ENCODE data around the gene PIGR. TPM values are rescaled to one million over a fixed set of nuclear protein-coding genes. Genes with fewer than 3 reads are reported as not detected.

PIGR gene
- total and polyA plus RNA-seq, 2 of the 4 experiments (the other 2 are of a cell fraction) = not detected

DNA sequence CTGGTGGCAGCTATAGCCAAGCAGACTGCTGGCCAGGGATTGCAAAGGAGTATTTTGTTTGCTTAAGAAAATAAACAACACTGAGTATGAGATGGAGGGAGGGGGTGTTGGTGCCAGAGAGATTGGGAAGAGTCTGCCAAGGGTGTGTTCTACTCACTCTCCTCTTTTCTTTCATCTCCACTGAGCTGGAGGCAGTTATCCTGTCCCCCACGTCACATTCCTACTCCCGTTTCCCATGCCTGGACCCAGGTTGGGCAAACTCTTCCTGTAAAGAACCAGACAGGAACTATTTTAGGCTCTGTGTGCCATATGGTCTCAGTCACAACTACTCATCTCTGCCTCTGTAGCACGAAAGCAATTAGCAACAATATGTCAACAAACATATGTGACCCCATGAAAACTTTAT lies 50.4 kb downstream of the PIGR start:
- intact Hi-C loops (cut with micrococcal nuclease) (no loop called here), dilution Hi-C loops (cut with HindIII; ENCODE audit: low sequenced_read_pairs, unreplicated experiment) (no loop called here), in situ Hi-C loops (cut with MboI; ENCODE audit: low sequenced_read_pairs) (no loop called here)
- Histone ChIP-seq H2AK9ac (replicated peaks; ENCODE audit: low read depth, low read length, poor library complexity) (peak overlapping the region; percentile 65), H4K20me1 (ENCODE audit: insufficient read depth, low read length) (no peaks in the 10 kb centered on the region), H2AK5ac (ENCODE audit: low read depth, low read length) (peak overlapping the region; percentile 97), H4K91ac (ENCODE audit: insufficient read depth, low read depth, low read length) (peak overlapping the region; percentile 82), H3K9me3 (ENCODE audit: control insufficient read depth, insufficient read depth, low read length) (no peaks in the 10 kb centered on the region), H3K9ac (ENCODE audit: low read depth, low read length) (no peak overlapping the region), H2BK15ac (ENCODE audit: low read depth, low read length) (peak overlapping the region; percentile 95; the same call in 2 of the 3 replicates), H2BK120ac (ENCODE audit: low read depth, low read length) (peak overlapping the region; percentile 88), H3K23ac (ENCODE audit: low read depth, low read length) (peak overlapping the region; percentile 21; the same call in 1 of the 2 replicates), H3K4me3 (ENCODE audit: insufficient read depth, low read depth, low read length) (no peak overlapping the region), H2BK5ac (ENCODE audit: low read depth, low read length, poor library complexity, severe bottlenecking) (peak overlapping the region; percentile 75), H3K56ac (ENCODE audit: extremely low read depth, insufficient read depth, low read length) (no peak overlapping the region), H2AFZ (replicated peaks; ENCODE audit: low read length, poor library complexity) (peak overlapping the region; percentile 36), H3K27me3 (ENCODE audit: control insufficient read depth, insufficient read depth, low read length) (no peaks in the 10 kb centered on the region), H3K36me3 (ENCODE audit: control insufficient read depth, insufficient read depth, low read length) (no peaks in the 10 kb centered on the region), H3K4me2 (ENCODE audit: low read depth, low read length) (peak overlapping the region; percentile 24), H4K8ac (ENCODE audit: low read depth in 2 of 2, low read length in 2 of 2) (peak overlapping the region; percentile 20 to 88; a peak in 3 of 4 replicates), H3K27ac (ENCODE audit: insufficient read depth, low read length) (peak overlapping the region; percentile 20; the same call in 1 of the 2 replicates), H2BK20ac (ENCODE audit: low read depth, low read length) (peak overlapping the region; percentile 40), H3K4me1 (ENCODE audit: control insufficient read depth, insufficient read depth, low read length) (peaks cover 38% of the 10 kb centered on the region), H3K4ac (ENCODE audit: low read depth, low read length) (peak overlapping the region; percentile 89), H4K5ac (ENCODE audit: low read depth, low read length) (peak overlapping the region; percentile 41), H3K9me1 (ENCODE audit: insufficient read depth, low read length) (peaks cover 39% of the 10 kb centered on the region), H3K79me1 (ENCODE audit: low read depth in 1 of 2, low read length in 2 of 2) (peaks cover 0 to 23% of the 10 kb centered on the region in 2 experiments; a peak in 1 of 4 replicates), H3K14ac (replicated peaks; ENCODE audit: low read depth, low read length) (peak overlapping the region; percentile 81; the same call in 1 of the 2 replicates), H3K18ac (ENCODE audit: low read depth, low read length) (peak overlapping the region; percentile 22)
- 20% methylated on average over 1 of the region's 3 CpGs; no CpG with 5 or more reads in 1 of the 2 experiments for WGBS, 2 experiments (ENCODE audit: extremely low coverage in 2 of 2, insufficient read length in 1 of 2)
- DNase-seq (peak; percentile 68), ATAC-seq (ENCODE audit: low read depth) (peak; percentile 40)
- TF ChIP-seq MAZ (IDR thresholded peaks at IDR 0.05; ENCODE audit: borderline replicate concordance, low read depth, low read length) (0 out of 2 replicates have a peak, but pooled peaks have one; percentile 44), BHLHE40 (IDR thresholded peaks at IDR 0.05; ENCODE audit: low read depth, low read length) (peak; percentile 3; the same call in 1 of the 2 replicates), FOS (IDR thresholded peaks at IDR 0.05; ENCODE audit: low read depth, low read length) (0 out of 2 replicates have a peak, but pooled peaks have one; percentile 14), NFE2L2 (IDR thresholded peaks at IDR 0.05; ENCODE audit: low read depth, low read length) (no peak), CEBPB (IDR thresholded peaks at IDR 0.05; ENCODE audit: low read depth, low read length) (peak; percentile 59)
- ChIA-PET CTCF (interaction anchor here (0.6 to 1.5 kb wide), 3 partner anchors 16 to 86 kb away, joined by 3 to 4 read pairs (median 4); no protein-coding TSS in a partner anchor), POLR2A (ENCODE audit: unreplicated experiment) (interaction anchor here (0.8 kb wide), 1 partner anchor 13 kb away, joined by 3 read pairs; no protein-coding TSS in a partner anchor)
- BruUV-seq (replicated peaks) = no TSS peak

Measured in IMR-90 (cell line).